Glomerular endothelial cell (primary cell): ENCODE data around the gene DOCK9. TPM values are rescaled to one million over a fixed set of nuclear protein-coding genes. Genes with fewer than 3 reads are reported as not detected.

Experiments
- DNase-seq: peaks from one replicate; pipeline ENCODE4 v3.0.0-alpha.2; 2011; ENCODE audit warnings: low read depth, low spot score; ENCODE audit errors: extremely low read depth
- total RNA-seq: library from RNA; depleted of rRNA; stranded (reverse); fragments of >200 nt; gene quantifications from 2 replicates; pipeline ENCODE4 v1.2.3, GENCODE V29; 2015

DOCK9 gene
- total RNA-seq, 1 donor from 2014 or later, result 400 TPM

DNA sequence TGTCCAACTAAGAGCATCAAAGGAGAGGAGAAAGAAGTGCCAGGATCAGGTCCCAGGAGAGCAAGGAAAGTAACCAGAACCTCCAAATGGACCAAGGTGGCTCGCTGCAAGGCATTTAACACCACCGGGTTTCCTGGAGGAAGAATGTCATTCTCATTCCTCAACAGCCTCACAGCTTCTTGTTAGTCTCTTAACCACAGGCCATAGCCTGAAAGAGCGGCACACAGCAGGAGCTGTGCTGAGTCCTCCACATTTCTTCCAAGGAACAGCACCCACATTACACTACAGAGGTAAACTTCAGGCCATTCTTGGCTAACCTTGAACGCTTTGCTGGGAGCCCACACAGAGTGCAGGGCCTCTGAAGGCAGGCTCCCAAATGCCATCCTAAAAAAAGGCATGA lies 23.6 kb downstream of the DOCK9 start:
- no peak for DNase-seq

DNA sequence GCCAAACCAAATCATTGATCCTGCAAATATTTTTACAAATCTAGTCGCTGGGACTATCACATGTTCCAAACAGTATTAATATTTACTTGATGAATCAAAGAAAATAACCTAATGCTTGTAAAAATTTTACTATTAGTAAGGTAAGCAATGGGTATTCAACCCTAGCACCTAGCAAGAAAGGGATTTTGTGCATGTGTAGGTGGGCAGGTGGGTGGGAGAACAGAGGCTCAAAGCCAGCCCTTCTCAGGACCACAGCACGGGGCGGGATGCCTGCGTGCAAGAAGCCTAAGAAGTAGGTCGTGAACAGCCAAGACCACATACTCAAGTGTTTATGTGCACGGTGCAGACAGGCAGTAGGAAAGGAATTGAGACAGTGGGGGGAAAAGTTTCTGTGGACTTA lies 26.6 kb downstream of the DOCK9 start:
- no peak for DNase-seq

DNA sequence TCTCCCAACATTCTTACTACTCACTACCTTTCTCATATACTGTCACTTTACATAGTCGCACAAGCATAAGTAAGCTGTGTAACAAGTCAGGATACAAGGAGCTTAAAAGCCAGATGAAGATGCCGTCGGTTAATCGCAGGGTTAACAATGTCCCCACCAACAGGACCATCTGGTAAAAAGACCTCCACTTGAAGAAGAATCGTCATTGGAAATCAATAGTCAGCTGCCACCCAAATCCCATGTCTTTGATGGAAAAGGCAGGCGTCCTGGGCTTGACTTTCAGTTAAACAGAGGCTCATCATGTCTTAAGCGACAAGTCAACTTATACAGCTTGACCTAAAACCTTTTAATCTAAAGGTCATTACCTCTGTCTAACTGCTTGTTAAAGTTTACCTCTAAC lies 27.2 kb downstream of the DOCK9 start:
- no peak for DNase-seq

DNA sequence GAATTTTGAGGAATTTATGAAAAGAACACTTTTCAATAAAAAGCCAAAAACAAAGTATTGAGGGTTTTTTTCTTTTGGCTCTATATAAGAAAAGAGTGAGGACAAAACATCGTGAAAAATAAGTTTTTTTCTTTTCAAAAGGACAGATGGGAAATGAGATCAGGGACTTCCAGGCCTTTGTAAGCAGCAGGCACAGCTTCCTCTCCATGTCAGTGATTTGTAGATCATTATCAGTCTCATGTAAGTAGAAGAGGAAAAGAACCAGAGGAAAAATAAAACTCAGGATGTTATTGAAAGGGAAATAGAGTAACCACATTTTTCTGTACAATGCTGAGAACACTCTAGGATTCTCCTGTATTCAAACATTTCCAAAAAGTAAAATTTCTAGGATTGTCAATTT lies 29.9 kb downstream of the DOCK9 start:
- DNase-seq, result no peak

DNA sequence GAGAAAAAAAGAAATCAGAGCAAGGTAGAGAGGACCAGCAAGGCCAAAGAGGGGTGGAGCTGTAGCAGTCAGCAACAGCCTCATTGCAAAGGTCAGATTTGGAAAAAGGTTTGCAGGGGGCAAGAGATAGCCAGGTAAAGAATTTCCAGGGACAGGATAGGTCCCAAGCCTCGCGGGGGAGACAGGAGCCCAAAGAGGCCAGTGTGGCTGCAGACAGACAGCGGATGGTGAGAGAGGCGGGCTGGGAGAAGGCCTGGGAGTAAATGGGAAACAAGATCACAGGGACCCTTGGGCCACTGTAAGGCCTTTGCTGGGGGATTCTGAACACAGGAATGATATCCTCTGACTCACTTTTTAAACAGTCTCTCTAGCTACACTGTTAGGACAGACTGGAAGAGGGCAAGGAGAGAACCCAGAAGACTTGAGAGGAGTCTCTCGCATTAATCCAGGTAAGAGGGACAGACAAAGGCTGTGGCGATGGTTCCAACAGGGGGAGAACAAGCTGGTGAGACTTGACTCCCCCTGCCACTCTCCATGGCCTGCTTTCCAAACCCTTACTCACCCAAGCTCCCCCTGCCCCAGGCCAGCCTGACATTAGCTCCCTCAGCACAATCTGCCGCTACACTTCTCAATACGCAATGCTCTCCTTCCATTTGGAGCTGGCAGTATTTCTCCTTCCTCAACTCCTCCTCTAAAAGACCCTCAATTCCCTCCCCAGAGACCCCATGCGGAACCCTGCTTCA lies 31.8 kb downstream of the DOCK9 start:
- DNase-seq, result no peak

DNA sequence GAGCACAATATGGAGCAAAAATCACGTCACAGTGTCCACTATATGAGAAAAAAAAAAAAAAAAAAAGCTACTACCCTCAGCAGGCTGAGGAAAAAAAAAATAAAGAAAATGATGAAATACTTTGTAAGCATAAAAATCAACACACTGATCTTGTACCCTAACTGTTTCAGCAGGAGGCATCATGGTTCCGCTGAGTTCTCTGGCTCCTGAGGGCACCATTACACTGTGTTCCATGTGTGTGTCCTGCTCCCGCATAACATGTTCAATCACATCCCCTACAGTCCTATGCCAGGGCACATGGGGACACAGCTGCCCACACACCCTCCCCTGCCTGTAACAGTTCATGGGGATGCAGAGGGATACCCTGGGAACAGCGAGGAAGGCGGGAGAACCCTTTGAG lies 33.5 kb downstream of the DOCK9 start:
- no peak for DNase-seq

DNA sequence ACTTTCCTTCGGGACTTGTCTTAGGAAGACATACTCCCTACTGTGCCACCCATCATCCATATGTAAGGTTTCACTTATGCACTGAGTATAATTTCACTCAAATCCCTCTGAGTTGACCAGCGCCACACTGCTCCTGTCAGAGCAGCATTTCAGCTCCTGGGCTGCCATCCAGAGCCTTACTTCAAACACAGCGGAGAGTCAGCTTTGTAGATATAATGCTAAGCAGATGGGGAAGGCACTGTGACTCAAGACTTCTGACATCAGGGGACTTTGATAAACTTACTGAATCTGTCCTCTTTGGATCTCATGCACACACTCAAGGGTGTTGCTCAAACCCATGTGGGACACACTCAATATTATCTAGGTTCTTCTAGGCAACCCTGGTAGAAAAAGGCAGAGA lies 34.9 kb downstream of the DOCK9 start:
- DNase-seq, result no peak

DNA sequence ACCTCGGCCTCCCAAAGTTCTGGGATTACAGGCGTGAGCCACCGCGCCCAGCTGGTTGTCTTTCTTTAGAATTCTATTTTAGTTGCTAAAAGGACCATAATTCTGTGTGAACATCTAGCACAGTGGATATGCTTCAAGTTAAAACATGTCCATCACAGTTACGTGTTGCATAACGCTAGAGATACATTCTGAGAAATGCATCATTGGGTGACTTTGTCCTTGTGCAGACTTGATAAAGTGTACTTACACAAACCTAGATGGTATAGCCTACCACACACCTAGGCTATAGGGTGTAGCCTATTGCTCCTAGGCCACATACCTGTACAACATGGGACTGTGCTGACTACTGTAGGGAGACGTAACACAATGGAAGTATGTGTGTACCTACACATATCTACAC lies 35.4 kb downstream of the DOCK9 start:
- DNase-seq, result no peak

DNA sequence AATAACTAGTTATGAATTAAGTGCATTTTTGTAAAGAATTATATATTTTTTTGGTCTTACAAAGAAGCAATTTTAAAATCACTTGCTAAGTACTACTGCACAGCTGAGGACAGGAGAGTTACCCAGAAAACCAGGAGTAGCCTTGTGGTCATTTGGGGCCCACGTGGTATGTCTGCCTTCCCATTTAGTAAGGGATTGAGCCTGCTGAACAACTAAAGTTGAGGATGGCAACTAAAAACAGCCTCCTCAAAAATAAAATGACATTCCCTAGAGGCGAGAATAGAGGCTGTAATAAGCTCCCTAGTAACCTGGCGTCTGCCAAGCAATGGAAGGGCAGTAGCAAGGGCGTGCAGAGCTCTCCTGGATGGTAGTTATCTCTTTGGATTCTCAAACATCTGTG lies 36.3 kb downstream of the DOCK9 start:
- no peak for DNase-seq

DNA sequence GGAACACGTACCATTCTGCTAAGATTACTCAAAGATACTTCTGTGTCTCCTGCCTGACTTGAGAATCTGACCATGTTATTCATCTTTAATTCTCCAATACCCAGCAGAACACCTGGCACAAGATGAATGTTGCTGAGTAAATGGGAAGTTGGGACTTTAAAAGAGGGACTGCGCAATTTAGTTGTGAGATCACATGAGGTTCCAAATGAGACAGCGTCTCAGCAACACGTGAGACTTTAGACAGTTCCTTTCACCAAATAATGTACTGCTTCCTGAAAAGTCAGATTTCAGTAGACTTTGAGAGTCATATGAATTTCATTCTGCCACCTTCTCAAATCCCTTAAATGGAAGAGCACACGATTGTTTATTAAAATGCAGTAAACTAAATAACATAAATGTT lies 36.7 kb downstream of the DOCK9 start:
- DNase-seq, result no peak

DNA sequence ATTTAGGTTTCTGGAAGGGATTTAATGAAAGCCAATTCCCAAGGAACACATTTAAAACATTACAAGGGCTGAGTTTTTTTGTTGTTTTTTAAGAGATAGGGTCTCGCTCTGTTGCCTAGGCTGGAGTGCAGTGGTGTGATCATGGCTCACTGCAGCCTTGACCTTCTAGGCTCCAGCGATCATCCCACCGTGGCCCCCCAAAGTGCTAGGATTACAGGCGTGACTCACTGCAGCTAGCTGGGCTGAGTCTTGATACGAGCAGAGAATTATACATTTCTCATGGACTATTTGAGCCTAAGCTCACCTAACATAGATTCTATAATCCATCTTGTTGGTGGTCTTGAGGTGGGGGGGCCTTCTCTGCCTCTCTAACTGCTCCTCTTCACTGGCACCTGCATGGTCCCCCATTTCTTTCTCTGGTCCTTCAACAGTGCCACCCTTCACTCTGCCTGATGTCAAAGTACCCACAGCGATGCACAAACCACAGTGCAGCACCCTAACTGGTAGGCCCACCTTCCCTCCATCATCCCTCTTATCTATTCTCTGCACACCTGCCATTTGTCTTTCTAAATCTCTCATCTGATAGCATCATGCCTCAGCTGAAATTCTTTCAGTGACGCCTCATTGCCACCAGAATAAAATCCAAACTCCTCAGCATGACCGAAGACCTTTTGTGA lies 37.4 kb downstream of the DOCK9 start:
- DNase-seq, result no peak

DNA sequence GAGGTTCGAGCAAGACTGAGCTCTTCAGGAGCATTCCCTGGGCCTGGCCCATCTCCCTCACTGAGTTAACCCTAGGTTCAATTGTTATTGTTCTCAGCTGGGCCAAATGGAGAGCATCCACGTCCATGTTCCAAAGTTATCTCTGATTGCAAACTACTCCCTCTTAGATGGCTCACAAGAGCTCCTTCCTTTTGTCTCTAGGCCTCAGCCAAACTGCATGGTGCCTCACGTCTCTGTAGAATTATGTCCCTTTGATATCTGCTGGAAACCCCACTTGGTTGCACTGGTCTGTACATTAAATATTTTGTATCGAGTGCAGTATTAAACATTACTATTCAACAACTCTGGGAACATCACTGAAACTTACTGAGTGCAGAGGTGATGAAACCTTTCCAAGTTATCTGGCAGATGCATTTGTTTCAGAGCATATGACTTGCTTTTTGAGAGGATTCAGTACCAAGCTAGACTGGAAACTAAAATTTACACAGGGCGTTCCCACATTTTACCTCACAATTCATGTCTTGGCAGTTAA lies 38.1 kb downstream of the DOCK9 start:
- no peak for DNase-seq

DNA sequence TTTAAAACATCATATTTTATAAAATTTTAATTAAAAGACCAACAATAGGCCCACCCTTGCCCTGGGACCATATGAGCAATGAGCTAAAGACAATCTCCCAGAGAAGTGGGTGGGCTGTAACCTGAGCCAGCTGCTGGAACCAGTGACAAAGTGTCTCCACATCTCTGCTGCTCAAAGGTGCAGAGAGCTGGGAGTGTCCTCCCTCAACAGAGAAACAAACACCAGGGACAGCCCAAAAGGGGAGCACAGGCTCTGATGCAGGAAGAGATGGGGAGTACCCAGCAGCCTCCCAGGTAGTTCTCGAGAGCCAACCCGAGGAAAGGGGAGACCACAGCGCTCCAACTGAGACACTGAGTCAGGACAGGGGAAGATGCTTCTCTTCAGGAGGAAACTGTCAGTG lies 39.1 kb downstream of the DOCK9 start:
- DNase-seq, result no peak

DNA sequence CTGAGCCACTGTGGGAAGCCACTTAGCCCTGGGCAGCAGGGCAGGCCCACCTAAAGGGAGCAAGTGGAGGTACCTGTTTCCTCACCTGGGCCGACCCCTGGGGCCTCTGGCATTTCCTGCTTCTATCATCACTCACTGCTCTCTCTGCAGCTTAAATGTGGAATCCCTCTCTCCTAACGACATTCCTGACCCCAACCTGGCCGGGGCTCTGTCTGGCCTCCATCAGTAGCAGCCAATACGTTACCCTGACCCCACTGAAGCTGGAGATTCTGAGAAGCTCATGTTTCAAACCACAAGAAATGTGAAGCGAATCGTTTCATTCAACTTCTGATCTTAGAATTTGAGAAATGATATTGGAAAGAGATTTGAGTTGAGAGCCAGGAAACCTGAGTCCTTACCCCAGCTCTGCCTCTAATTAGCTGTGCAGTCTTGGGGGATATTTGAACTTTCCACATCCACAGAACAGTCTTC lies 39.9 kb downstream of the DOCK9 start:
- no peak for DNase-seq

DNA sequence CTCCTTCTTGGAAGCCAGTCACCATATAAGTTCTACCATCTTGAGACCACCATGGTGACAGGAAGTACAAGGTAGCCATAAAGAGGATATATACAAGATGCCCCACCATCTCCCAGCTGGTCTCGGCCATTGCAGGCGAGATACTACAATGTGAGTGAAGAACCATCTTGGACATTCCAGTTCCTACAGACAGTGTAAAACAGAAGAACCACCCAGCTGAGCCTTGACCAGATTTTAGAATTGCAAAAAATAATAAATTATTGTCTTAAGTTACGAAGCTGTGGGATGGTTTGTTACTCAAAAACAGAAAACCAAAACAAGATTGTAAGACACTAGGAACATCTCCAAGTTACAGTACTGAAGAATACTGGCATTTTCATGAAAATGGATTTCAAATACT lies 43.6 kb downstream of the DOCK9 start:
- no peak for DNase-seq

DNA sequence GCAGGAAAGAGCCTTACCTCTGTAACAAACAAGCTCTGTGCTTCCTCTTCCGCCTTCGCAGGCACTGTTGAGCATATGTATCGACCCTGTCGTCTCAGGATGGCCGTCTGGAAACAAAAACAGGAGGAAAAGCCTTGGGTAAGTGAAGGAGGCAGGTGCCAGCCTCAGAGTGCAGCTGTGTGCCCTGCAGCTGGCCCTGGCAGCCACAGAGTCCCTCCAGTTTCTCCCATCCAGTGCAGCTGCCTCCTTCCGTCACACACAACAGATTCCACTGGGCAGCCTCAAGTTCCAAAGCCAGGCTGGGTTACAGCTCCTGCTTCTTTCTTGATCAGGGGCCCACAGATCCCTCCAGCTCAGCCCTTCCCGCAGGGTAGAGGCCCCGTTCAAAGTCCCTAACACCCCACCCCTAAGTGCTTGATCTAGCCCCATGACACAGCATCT lies 47.7 kb downstream of the DOCK9 start:
- DNase-seq, result no peak

DNA sequence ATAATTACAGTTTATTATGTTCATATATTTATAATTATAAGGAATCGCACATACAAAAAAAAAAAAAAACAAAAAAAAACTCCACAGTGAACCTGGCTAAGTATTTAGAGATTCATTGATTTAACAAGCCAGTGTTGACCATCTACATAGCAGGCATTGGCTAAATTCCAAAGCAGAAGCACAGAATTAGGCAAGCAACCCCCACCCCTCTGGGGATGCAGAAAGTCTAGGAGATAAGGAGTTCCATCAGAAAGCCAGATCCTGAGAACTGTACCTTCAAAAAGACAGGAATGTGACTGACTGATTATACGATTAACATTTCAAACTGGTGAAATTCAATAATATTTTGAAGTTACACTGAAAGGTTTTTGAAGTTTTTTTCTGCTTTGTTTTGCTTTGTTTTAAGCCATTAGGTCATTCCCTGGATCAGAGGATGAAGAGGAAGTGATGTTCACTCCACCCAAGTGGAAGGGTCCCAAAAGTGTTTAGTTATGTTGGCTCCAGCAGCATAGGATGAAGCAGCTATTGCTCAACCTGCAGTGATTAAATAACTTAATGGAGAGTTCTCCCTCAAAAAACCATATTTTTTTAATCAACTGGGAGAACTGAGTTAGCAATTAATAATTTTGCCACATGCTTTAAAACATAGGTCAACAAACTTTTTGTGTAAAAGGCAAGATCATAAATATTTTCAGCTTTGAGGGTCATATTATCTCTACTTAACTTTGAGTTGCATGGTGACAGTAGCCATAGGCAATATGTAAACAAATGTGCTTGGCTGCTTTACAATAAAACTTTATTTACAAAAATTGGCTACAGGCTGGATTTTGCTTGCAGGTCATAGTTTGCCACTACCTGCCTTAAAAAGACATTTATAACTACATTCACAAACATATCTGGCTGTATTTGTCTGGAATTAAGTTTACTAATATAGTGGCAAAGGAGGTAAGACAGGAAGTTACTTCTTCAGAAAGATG lies 49.6 kb downstream of the DOCK9 start:
- no peak for DNase-seq

DNA sequence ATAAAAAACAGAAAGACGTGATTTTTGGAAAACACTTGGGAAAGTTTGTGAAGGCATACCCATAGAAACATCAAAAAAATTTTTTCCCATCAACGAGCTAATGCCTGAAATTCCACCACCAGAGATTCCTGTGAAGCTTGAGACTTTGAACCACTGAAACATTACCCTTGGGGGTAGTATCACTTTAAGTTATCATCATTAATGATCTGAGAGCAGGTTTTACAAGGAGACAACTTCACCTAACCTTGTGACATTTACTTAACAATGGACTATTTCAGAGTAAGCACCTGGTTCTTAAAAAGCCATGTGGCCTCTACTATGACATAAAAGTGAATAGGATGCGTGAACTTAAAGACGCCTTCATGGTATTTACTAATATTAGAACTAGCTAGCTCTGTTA lies 51.9 kb downstream of the DOCK9 start:
- no peak for DNase-seq

DNA sequence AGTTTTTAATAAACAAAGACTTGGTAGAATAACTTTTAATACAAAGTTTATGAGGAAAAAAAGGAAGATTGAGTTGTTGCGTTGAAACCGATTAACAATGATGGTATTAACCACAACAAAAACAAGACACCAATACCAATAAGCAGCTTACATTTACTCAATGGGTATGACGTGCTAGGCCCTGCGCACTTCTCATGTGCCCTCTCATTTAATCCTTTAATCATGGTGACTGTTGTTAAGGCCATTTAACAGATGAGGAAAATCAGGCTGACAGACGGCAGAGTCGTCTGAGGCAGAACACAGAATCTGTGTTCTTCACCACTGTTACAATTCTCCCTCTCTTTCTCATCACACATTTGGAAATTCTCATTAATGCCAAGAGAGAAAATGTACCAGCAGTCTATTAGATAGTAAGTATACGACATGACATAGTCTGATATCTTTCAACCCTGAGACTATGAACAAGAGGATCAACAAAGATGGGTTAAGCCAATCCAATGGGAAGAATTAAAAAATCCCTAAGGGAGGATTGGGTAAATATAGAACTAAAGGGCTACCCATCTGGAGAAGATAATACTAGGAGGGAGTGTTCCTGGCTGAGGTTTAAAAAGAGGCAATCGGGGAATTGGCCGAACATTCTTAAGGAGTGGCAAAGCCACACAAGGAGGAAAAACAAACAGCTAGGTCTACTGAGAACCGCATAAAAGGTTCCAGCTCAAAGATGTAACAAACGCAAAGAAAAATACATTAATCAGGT lies 54.0 kb downstream of the DOCK9 start:
- no peak for DNase-seq

DNA sequence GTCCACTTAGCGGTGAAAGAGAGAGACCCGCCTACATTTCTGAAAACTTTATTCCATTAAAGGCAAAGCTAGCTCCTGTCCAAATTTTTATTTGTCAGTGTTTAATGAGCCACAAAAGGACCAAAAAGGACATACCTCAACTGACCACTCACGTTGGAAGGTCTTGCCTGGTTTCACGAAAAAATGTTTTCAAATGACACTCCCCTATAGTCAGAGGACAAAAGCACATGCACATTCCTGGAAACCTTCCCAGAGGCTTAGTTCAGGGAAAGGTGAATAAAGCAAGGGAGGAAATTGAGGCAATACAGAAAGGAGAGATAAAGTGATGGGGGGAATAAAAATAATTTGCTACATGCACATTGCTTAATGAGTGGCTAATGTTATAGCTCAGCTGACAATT lies 55.6 kb downstream of the DOCK9 start:
- DNase-seq, result no peak
